Effector memory CD8-positive, alpha-beta T cell (primary cell): ENCODE data around the gene ARMC9.
"Not testable (repeated sequence)": the region's sequence is repeated elsewhere in the genome, so short reads cannot be mapped to it uniquely, and the experiment has no call there.

ENCODE experiments used
- ATAC-seq: fragments of 150-1000 bp; cut with Tn5 transposase; replicated peaks from 2 replicates; pipeline ENCODE4 v1.10.0; 2021; ENCODE audit warnings: mild to moderate bottlenecking, moderate library complexity
- DNase-seq, 3 experiments: peaks; one replicate each; pipeline ENCODE4 v3.0.0; 2021
- H3K27ac Mint-ChIP-seq, 2 donors: one replicate each; pipeline ENCODE4 v1.8.0; 2022; ENCODE audit warnings: mild to moderate bottlenecking in 2 of 2, mixed read lengths in 2 of 2, moderate library complexity in 2 of 2
- H3K27me3 Mint-ChIP-seq, 2 donors: one replicate each; pipeline ENCODE4 v1.8.0; 2022; ENCODE audit warnings: mixed read lengths in 2 of 2
- H3K36me3 Mint-ChIP-seq: one replicate; pipeline ENCODE4 v1.8.0; 2022; ENCODE audit warnings: mild to moderate bottlenecking, moderate library complexity, mixed read lengths; ENCODE audit not compliant: insufficient read depth
- H3K4me1 Mint-ChIP-seq, 2 donors: one replicate each; pipeline ENCODE4 v1.8.0; 2022; ENCODE audit warnings: low read depth in 2 of 2, mixed read lengths in 2 of 2
- H3K4me3 Mint-ChIP-seq, 2 donors: one replicate each; pipeline ENCODE4 v1.8.0; 2022; ENCODE audit warnings: mild to moderate bottlenecking in 2 of 2, mixed read lengths in 2 of 2, moderate library complexity in 2 of 2
- H3K9me3 Mint-ChIP-seq, 2 donors: one replicate each; pipeline ENCODE4 v1.8.0; 2022; ENCODE audit warnings: mixed read lengths in 2 of 2

ARMC9 gene

GRCh38 chr2:231347638-231348037, 149.2 kb downstream of the ARMC9 start:
- DNase-seq (no peak), ATAC-seq (no peak)
- H3K4me1 Mint-ChIP-seq, result no peaks in the 10 kb centered on the region
- H3K27me3 Mint-ChIP-seq, result peaks cover 41 to 45% of the 10 kb centered on the region in 2 donors
- H3K27ac Mint-ChIP-seq, result no peak overlapping the region
- H3K9me3 Mint-ChIP-seq, result no peaks in the 10 kb centered on the region
- no peak overlapping the region for H3K4me3 Mint-ChIP-seq
- no peaks in the 10 kb centered on the region for H3K36me3 Mint-ChIP-seq

- H3K36me3 Mint-ChIP-seq, result no peaks in the 10 kb centered on the region
- no peak overlapping the region for H3K27ac Mint-ChIP-seq
- no peak for DNase-seq
- H3K9me3 Mint-ChIP-seq, result no peaks in the 10 kb centered on the region
- H3K4me1 Mint-ChIP-seq, result no peaks in the 10 kb centered on the region
- no peak for ATAC-seq
- H3K27me3 Mint-ChIP-seq, result peaks cover 43 to 45% of the 10 kb centered on the region in 2 donors
- no peak overlapping the region for H3K4me3 Mint-ChIP-seq
These were observed 149.7 kb downstream of the ARMC9 start for GRCh38 chr2:231348173-231348572.

GRCh38 chr2:231348704-231349373, 150.4 kb downstream of the ARMC9 start:
- Mint-ChIP-seq H3K4me3 (no peak overlapping the region), H3K27ac (no peak overlapping the region), H3K27me3 (peaks cover 43 to 45% of the 10 kb centered on the region in 2 donors), H3K4me1 (no peaks in the 10 kb centered on the region), H3K36me3 (no peaks in the 10 kb centered on the region), H3K9me3 (no peaks in the 10 kb centered on the region)
- no peak for DNase-seq
- ATAC-seq, result no peak

- not testable (repeated sequence) for H3K4me1 Mint-ChIP-seq, H3K27ac Mint-ChIP-seq, ATAC-seq, H3K36me3 Mint-ChIP-seq, DNase-seq, H3K9me3 Mint-ChIP-seq, H3K4me3 Mint-ChIP-seq
- peaks cover 43 to 45% of the 10 kb centered on the region in 2 donors for H3K27me3 Mint-ChIP-seq
These were observed 150.9 kb downstream of the ARMC9 start for GRCh38 chr2:231349374-231349735.

GRCh38 chr2:231351648-231352047, 153.2 kb downstream of the ARMC9 start:
- H3K4me3 Mint-ChIP-seq, result no peak overlapping the region
- no peaks in the 10 kb centered on the region for H3K9me3 Mint-ChIP-seq
- H3K36me3 Mint-ChIP-seq, result no peaks in the 10 kb centered on the region
- ATAC-seq, result no peak
- H3K27me3 Mint-ChIP-seq, result peaks cover 26 to 32% of the 10 kb centered on the region in 2 donors
- no peak for DNase-seq
- no peaks in the 10 kb centered on the region for H3K4me1 Mint-ChIP-seq
- H3K27ac Mint-ChIP-seq, result no peak overlapping the region

GRCh38 chr2:231353469-231353868, 155.0 kb downstream of the ARMC9 start:
- H3K9me3 Mint-ChIP-seq, result no peaks in the 10 kb centered on the region
- H3K27me3 Mint-ChIP-seq, result peaks cover 11 to 17% of the 10 kb centered on the region in 2 donors
- H3K36me3 Mint-ChIP-seq, result no peaks in the 10 kb centered on the region
- no peak overlapping the region for H3K4me3 Mint-ChIP-seq
- no peak for ATAC-seq
- no peaks in the 10 kb centered on the region for H3K4me1 Mint-ChIP-seq
- no peak for DNase-seq
- no peak overlapping the region for H3K27ac Mint-ChIP-seq

- Mint-ChIP-seq H3K36me3 (no peaks in the 10 kb centered on the region), H3K4me1 (no peaks in the 10 kb centered on the region), H3K27me3 (peaks cover 0 to 11% of the 10 kb centered on the region in 2 donors), H3K9me3 (no peaks in the 10 kb centered on the region), H3K4me3 (no peak overlapping the region), H3K27ac (no peak overlapping the region)
- no peak for ATAC-seq
- no peak for DNase-seq
These were observed 157.4 kb downstream of the ARMC9 start for GRCh38 chr2:231355508-231356465.

GRCh38 chr2:231356466-231356844, 158.0 kb downstream of the ARMC9 start:
- H3K4me1 Mint-ChIP-seq, result peaks cover under 1% of the 10 kb centered on the region in 2 donors
- no peak overlapping the region for H3K4me3 Mint-ChIP-seq
- ATAC-seq, result no peak
- no peak overlapping the region for H3K27ac Mint-ChIP-seq
- DNase-seq, result no peak
- no peaks in the 10 kb centered on the region for H3K36me3 Mint-ChIP-seq
- no peaks in the 10 kb centered on the region for H3K9me3 Mint-ChIP-seq
- peaks cover 0 to 11% of the 10 kb centered on the region in 2 donors for H3K27me3 Mint-ChIP-seq

- Mint-ChIP-seq H3K4me1 (peaks cover 4 to 5% of the 10 kb centered on the region in 2 donors), H3K9me3 (no peaks in the 10 kb centered on the region), H3K27ac (no peak overlapping the region), H3K4me3 (no peak overlapping the region), H3K36me3 (no peaks in the 10 kb centered on the region), H3K27me3 (peaks cover 4 to 11% of the 10 kb centered on the region in 2 donors)
- no peak for DNase-seq
- no peak for ATAC-seq
These were observed 158.6 kb downstream of the ARMC9 start for GRCh38 chr2:231357048-231357447.

GRCh38 chr2:231357931-231358330, 159.5 kb downstream of the ARMC9 start:
- Mint-ChIP-seq H3K27me3 (peaks cover 5 to 13% of the 10 kb centered on the region in 2 donors), H3K4me3 (no peak overlapping the region), H3K36me3 (no peaks in the 10 kb centered on the region), H3K27ac (no peak overlapping the region), H3K4me1 (peaks cover 7 to 14% of the 10 kb centered on the region in 2 donors), H3K9me3 (no peaks in the 10 kb centered on the region)
- ATAC-seq, result no peak
- no peak for DNase-seq

- no peaks in the 10 kb centered on the region for H3K36me3 Mint-ChIP-seq
- H3K9me3 Mint-ChIP-seq, result no peaks in the 10 kb centered on the region
- DNase-seq, result no peak
- H3K27me3 Mint-ChIP-seq, result peaks cover 5 to 16% of the 10 kb centered on the region in 2 donors
- H3K27ac Mint-ChIP-seq, result no peak overlapping the region
- peaks cover 11 to 16% of the 10 kb centered on the region in 2 donors for H3K4me1 Mint-ChIP-seq
- no peak for ATAC-seq
- no peak overlapping the region for H3K4me3 Mint-ChIP-seq
These were observed 161.0 kb downstream of the ARMC9 start for GRCh38 chr2:231359441-231359840.

GRCh38 chr2:231359948-231360347, 161.5 kb downstream of the ARMC9 start:
- no peak for DNase-seq
- H3K4me3 Mint-ChIP-seq, result no peak overlapping the region
- no peak overlapping the region for H3K27ac Mint-ChIP-seq
- ATAC-seq, result no peak
- no peaks in the 10 kb centered on the region for H3K36me3 Mint-ChIP-seq
- H3K9me3 Mint-ChIP-seq, result no peaks in the 10 kb centered on the region
- peaks cover 11 to 18% of the 10 kb centered on the region in 2 donors for H3K4me1 Mint-ChIP-seq
- peaks cover 5 to 16% of the 10 kb centered on the region in 2 donors for H3K27me3 Mint-ChIP-seq

- Mint-ChIP-seq H3K4me1 (peaks cover 11 to 18% of the 10 kb centered on the region in 2 donors), H3K4me3 (no peak overlapping the region), H3K27me3 (peaks cover 5 to 16% of the 10 kb centered on the region in 2 donors), H3K36me3 (no peaks in the 10 kb centered on the region), H3K27ac (no peak overlapping the region), H3K9me3 (no peaks in the 10 kb centered on the region)
- no peak for ATAC-seq
- DNase-seq, result no peak
These were observed 162.0 kb downstream of the ARMC9 start for GRCh38 chr2:231360401-231360800.
